Measurements from ENCODE around the gene PFKFB4.
A peak's percentile ranks its signal among the peaks of the same experiment; 100 is the strongest.
"Not testable (repeated sequence)": the region's sequence is repeated elsewhere in the genome, so short reads cannot be mapped to it uniquely, and the experiment has no call there.

Gene PFKFB4

GRCh38 chr3:48530701-48531100 is 25.9 kb downstream of the PFKFB4 start:
- DNase-seq (ENCODE audit: low read depth) = not testable (repeated sequence)

GRCh38 chr3:48528754-48529153 is 27.8 kb downstream of the PFKFB4 start:
- peak; percentile 84 for DNase-seq (ENCODE audit: low read depth)

- no peak for DNase-seq (ENCODE audit: low read depth)
Observed at GRCh38 chr3:48528048-48528447, 28.6 kb downstream of the PFKFB4 start.

GRCh38 chr3:48524970-48525369 is 31.6 kb downstream of the PFKFB4 start:
- DNase-seq (ENCODE audit: low read depth) = no peak

- no peak for DNase-seq (ENCODE audit: low read depth)
Observed at GRCh38 chr3:48521635-48522034, 35.0 kb downstream of the PFKFB4 start.

GRCh38 chr3:48519277-48519643 is 37.3 kb downstream of the PFKFB4 start:
- DNase-seq (ENCODE audit: low read depth) = no peak

- no peak for DNase-seq (ENCODE audit: low read depth)
Observed at GRCh38 chr3:48518638-48519276, 37.8 kb downstream of the PFKFB4 start.

- DNase-seq (ENCODE audit: low read depth) = no peak
Observed at GRCh38 chr3:48518069-48518468, 38.5 kb downstream of the PFKFB4 start.

- DNase-seq (ENCODE audit: low read depth) = no peak
Observed at GRCh38 chr3:48516571-48516970, 40.0 kb downstream of the PFKFB4 start.

GRCh38 chr3:48514431-48515227 is 42.0 kb downstream of the PFKFB4 start:
- DNase-seq (ENCODE audit: low read depth) = no peak

- DNase-seq (ENCODE audit: low read depth) = no peak
Observed at GRCh38 chr3:48511551-48511950, 45.1 kb downstream of the PFKFB4 start.

GRCh38 chr3:48507256-48508061 is 49.1 kb downstream of the PFKFB4 start:
- DNase-seq (ENCODE audit: low read depth) = peak; percentile 61

GRCh38 chr3:48505968-48506504 is 50.6 kb downstream of the PFKFB4 start:
- no peak for DNase-seq (ENCODE audit: low read depth)

- DNase-seq (ENCODE audit: low read depth) = no peak
Observed at GRCh38 chr3:48505146-48505545, 51.5 kb downstream of the PFKFB4 start.

- peak; percentile 60 for DNase-seq (ENCODE audit: low read depth)
Observed at GRCh38 chr3:48504051-48504946, 52.3 kb downstream of the PFKFB4 start, which contains the start of gene SHISA5. Gene SHISA5 (minus strand): TSS chr3:48504174. CDS start chr3:48504094, 80 bp downstream.

GRCh38 chr3:48503401-48504050 is 53.1 kb downstream of the PFKFB4 start:
- peak; percentile 61 for DNase-seq (ENCODE audit: low read depth)

- no peak for DNase-seq (ENCODE audit: low read depth)
Observed at GRCh38 chr3:48502728-48503168, 53.9 kb downstream of the PFKFB4 start.

GRCh38 chr3:48502121-48502520 is 54.5 kb downstream of the PFKFB4 start:
- no peak for DNase-seq (ENCODE audit: low read depth)

GRCh38 chr3:48501196-48501595 is 55.4 kb downstream of the PFKFB4 start:
- no peak for DNase-seq (ENCODE audit: low read depth)

GRCh38 chr3:48500656-48501055 is 55.9 kb downstream of the PFKFB4 start:
- no peak for DNase-seq (ENCODE audit: low read depth)

- DNase-seq (ENCODE audit: low read depth) = no peak
Observed at GRCh38 chr3:48493203-48493501, 63.5 kb downstream of the PFKFB4 start.

Data from amniotic epithelial cell (primary cell).